Dermis blood vessel endothelial cell (primary cell): Measurements from ENCODE around the gene CCDC70. TPM values are rescaled to one million over a fixed set of nuclear protein-coding genes. Genes with fewer than 3 reads are reported as not detected.

Source experiments
- DNase-seq: peaks from one replicate; pipeline ENCODE4 v3.0.0; 2010
- total RNA-seq: library from RNA; depleted of rRNA; stranded (reverse); fragments of >200 nt; gene quantifications from 2 replicates; pipeline ENCODE4 v1.2.3, GENCODE V29; 2014

Gene CCDC70
- total RNA-seq, 1 donor from 2014 or later: not detected

DNA sequence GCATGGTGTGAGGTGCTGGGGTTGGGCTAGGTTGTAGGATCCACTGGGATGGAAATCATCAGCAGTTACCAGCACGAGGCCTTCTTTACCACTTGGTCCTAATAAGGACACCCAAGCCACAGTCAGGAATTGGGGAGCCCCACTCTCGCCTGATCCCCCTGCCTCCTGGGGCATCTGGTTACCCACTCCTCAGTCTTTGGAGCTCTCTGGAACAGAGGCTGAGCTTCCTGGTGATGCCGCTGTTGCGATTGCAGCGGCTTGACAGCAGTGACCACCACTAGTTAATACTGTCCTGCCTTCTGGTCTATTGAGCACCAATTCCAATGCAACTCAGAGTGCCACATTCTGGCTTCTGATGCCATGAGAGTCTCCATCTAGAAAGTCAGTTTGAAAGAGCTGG, 30.2 kb upstream of the CCDC70 start:
- DNase-seq: no peak

DNA sequence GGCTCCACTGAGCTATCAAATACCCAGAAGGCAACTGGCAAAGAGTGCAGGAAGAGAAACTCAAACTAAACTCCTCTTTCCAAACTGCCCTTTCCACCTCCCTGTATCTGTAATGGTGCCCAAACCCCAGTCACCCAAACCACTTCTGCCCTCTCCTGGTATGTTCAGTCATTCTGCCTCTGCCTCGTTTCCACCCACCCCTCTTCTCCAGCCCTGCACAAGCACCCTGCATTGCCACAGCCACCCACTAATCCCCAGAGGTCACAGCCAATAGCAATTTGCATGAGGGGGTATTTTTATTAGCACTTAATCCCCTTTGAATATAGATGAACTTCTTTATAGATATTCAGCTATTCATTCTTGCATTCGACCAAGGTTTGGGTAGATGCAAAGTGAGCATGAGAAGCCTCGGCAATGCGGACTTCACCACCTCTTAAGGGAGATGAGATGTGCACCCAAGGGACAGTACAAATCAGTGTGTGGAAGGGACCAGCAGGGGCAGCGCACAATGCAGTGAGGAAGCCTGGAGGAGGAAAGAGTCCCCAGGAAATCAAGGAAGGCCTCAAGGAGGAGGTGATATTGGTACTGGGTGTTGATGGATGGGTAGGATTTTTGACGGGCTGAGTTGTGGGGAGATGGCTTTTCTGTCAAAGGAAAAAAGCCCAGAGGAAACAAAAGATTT, 29.2 kb upstream of the CCDC70 start:
- DNase-seq: peak; percentile 33

- DNase-seq: no peak
These were observed 27.8 kb upstream of the CCDC70 start for GRCh38 chr13:51833980-51834379.

DNA sequence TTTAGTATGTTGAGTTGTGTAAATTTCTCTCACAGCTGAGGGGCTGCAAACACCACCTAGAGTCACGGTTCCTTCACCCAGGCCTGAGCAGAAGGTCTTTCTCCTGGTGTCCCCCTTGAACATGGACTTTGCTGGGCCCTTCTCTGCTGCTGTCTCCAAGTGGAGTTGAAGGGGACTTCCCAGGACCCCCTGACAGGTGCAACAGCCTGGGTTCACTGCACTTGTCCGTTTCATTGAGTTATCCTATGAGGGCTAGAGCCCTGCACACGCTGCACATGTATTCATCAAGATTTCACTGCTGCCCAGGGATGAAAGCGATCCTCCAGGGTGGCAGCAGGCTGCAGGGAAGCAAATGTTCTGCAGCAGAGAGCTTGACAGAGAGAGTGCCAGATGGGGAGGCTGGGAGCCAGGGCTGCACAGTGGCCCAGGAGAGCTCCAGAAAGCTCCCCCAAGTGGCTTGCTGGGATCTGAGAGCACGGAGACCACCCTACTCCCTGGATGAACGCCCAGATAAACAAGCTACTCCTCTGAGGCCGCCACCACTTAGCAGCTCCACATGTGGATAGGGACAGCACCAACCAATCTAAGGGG, 27.1 kb upstream of the CCDC70 start:
- DNase-seq: no peak

- no peak for DNase-seq
These were observed 24.8 kb upstream of the CCDC70 start for GRCh38 chr13:51837016-51837415.

DNA sequence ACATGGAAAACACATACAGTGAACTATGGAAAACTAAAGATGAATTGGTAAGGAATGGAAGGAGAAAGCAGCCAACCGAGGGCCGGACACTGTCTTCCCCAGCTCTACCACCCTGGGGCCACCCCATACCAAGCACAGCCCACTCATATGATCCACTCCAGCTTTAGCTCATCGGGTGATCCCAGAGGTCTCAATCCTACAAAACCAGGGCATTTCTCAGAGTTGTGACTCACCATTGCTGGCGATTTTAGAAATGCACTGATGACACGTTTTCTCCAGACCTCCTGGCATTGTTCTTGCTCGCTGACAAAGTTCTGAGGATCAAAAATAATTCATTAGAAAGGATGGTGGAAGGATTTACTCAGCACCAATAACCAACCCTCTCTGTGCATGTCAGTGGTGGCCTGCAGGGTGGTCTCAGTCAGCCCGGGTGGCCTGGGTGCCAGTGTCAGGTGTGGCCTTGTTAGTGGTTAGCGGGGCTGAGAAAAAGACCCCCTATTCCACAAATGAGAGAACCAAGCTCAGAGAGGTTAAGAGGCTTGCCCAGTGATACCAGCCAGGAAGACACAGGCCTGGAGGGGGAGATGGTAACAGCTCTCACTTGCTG, 23.4 kb upstream of the CCDC70 start:
- peak; percentile 26 for DNase-seq

- DNase-seq: no peak
These were observed 21.8 kb upstream of the CCDC70 start for GRCh38 chr13:51839711-51840540.

- no peak for DNase-seq
These were observed 20.9 kb upstream of the CCDC70 start for GRCh38 chr13:51840917-51841316.

- no peak for DNase-seq
These were observed 20.0 kb upstream of the CCDC70 start for GRCh38 chr13:51841732-51842131.

DNA sequence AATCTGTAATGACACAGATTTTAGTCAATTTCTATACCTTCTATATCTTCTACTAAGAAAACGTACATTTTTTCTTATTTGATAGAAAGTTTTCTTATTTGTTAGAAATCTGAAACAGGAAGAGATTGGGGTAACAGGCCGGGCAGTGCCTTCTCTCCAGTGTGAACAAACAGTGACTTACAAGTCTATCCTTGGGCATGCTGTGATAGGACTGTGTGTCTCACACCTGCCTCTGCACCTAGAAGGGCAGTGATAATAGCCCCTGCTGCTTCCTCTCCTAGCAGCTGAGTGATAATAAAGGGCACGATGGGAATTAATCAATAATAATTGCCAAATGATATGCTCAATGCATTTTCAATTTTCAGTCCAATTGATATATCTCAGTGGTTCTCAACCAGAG, 18.2 kb upstream of the CCDC70 start:
- DNase-seq: no peak

- peak; percentile 65 for DNase-seq
These were observed 16.8 kb upstream of the CCDC70 start, which contains the start of gene TMEM272 for GRCh38 chr13:51844862-51845573. Gene TMEM272 (minus strand): TSS chr13:51845177. CDS start chr13:51838530, 6,647 bp downstream.

GRCh38 chr13:51845574-51846318, 16.0 kb upstream of the CCDC70 start:
- no peak for DNase-seq

- DNase-seq: no peak
These were observed 15.0 kb upstream of the CCDC70 start for GRCh38 chr13:51846756-51847155.

- peak; percentile 37 for DNase-seq
These were observed 13.1 kb upstream of the CCDC70 start for GRCh38 chr13:51848674-51849073.

GRCh38 chr13:51849145-51850101, 12.3 kb upstream of the CCDC70 start:
- DNase-seq: peak; percentile 14

DNA sequence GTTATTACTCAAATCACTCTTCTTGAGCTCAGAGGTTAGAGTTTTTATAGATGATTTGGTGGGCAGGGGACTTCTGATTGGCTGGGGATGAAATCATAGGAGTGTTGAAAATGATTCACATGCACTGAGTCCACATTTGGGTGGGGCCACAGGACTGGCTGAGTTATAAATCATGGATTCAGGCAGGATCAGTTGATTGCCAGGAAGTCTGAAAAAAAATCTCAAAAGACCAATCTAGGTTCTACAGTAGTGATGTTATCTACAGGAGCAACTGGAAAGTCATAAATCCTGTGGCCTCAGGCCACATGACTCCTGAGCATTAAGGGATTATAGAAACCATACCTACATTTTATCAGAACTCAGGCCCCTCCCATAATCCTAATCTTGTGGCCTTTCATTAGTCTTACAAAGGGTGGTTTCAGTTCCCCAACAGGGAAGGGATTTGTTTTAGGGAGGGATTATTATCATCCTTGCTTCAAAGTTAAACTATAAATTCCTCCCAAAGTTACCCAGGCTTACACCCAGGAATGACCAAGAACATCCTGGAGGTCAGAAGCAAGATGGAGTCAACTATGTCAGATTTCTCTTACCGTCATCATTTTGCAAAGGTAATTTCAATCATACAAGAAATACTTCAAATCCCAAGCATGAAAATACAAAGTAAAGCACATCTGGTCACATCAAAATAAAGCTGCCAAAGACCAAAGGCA, 5.6 kb upstream of the CCDC70 start:
- DNase-seq: no peak

- no peak for DNase-seq
These were observed 4.8 kb upstream of the CCDC70 start for GRCh38 chr13:51856998-51857397.

DNA sequence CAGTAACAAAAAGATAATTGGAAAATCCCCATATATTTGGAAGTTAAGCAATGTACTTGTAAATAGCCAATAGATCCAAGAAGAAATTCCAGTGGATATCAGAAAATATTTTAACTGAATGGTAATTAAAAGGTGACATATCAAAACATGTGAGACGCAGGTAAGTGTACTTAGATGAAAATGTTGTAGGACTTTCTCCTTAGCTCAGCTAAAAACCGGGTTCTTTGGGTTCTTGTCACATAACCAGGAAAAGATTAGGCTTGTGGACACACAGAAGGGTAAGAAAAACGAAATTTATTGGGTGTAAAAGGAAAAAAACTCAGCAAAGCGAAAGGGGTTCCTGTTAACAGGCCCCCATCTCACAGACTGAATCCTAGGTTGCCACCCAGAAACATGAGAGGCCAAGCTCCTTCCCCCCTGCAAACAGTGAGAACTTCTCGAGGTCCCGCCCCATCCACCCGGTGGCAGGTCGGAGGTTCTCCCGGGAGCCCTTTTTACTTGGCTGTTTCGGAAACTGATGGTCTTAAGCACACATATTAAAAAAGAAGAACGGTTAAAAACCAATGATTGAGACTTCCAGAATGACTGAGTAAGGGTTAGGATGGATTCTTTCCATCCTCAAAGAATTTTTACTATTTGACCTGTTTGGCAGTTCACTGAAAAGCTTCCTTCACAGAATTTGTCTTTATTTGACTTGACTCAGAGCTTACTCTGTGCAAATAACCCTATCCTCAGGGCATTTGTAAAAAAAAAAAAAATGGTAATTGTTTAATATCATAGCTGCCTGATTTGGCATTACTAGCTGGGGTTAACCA, 3.1 kb upstream of the CCDC70 start:
- DNase-seq: no peak

GRCh38 chr13:51862957-51863356, 1.2 kb downstream of the CCDC70 start:
- peak; percentile 4 for DNase-seq
